Upper lobe of left lung (tissue), 4 donors: ENCODE results near the gene CALN1.

Source experiments
- CTCF ChIP-seq, 6 experiments: fragments of 450-650 bp in 4 of 6; fragments of 200-600 bp in 2 of 6; sonication (generic) in 2 of 6; IDR thresholded peaks; one replicate each; pipeline ENCODE4 v1.5.1; 2016 to 2019; ENCODE audit warnings: antibody characterized with exemption in 6 of 6
- POLR2A ChIP-seq, 4 donors: fragments of 450-650 bp; IDR thresholded peaks; one replicate each; pipeline ENCODE4 v1.5.1; 2016 to 2017; ENCODE audit warnings: antibody characterized with exemption in 4 of 4, mild to moderate bottlenecking in 2 of 4

GRCh38 chr7:71854546-71855397 lies 557.4 kb downstream of the CALN1 start:
- TF ChIP-seq CTCF (IDR thresholded peaks at IDR 0.05) (no peak), POLR2A (IDR thresholded peaks at IDR 0.05) (no peak)
